ENCODE data around the gene PPA1.
A peak's percentile ranks its signal among the peaks of the same experiment; 100 is the strongest.

Gene PPA1

DNA sequence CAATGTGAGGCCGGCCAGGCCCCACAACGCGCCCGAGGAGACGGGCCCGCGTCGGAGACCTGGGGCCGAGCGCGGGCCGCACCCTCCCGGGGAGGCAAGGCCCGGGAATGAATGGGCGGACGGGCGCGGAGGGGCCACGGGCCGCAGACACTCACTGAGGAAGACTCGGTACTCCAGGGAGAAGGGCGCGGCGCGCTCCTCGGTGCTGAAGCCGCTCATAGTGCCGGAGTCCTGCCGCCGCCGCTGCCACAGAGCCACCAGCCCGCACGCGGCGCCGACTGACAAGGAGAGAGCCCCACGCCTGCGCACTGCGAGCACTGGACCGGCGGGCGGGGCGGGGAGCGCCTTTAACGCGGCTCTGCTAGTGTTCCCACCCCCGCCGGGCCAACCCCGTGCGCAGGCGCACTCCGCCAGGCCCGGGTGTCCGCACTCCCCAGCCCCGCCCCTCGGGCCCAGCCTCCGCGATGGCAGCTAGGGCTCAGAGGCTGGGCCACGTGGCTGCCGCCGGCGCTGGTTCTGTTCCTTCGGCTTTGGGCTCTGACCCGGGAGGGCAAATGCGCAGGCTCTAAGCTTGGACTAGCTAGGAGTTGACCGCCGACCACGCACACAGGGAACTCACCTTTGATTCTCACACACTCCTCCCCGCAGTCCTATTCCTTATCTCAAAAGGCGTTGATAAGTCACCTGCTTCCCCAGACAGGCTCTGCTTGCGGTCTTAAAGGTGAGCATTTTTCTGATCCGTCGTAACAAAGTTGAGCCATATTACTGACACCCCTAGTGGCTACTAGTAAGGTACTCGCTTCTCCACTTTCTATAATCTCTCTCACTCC is at the start of gene PPA1:
Gene PPA1, minus strand, starts transcription at position 321 of the 830 bp plus-strand sequence. Its CDS starts 102 bp downstream, at position 219.
- Histone ChIP-seq H3K4me1 (ENCODE audit: control insufficient read depth, low read depth, low read length) (peaks cover 4% of the 10 kb centered on the region), H3K9me3 (ENCODE audit: control insufficient read depth, low read depth, low read length) (no peaks in the 10 kb centered on the region), H3K36me3 (ENCODE audit: control insufficient read depth, low read depth, low read length) (peaks cover 17% of the 10 kb centered on the region), H3K4me3 (ENCODE audit: low read length) (peak within 1 kb of the TSS; percentile 82), H3K27ac (ENCODE audit: low read length) (no peak within 1 kb of the TSS), H3K9ac (ENCODE audit: low read length) (peak within 1 kb of the TSS; percentile 80), H3K27me3 (ENCODE audit: control insufficient read depth, insufficient read depth, low read length) (no peaks in the 10 kb centered on the region)

DNA sequence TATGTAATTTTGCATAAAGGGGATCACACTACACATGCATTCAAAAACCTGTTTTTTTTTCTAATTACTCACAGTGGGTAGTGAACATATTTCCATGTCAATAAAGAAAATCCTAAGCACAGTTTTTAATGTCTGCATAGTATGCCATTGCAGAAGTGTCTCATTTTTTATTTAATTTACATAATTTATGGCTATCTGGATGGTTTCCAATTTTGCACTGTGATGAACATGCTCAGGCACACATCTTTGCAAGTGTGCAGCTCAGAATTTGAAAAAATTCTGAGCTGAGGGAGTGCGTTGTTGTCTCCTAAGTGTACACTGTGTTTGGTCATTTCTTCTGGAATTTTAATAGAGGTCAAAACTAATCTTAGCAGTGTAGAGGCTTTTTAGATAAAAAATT is 48.4 kb upstream of the PPA1 start:
- Histone ChIP-seq H3K9me3 (ENCODE audit: control insufficient read depth, low read depth, low read length) (no peaks in the 10 kb centered on the region), H3K36me3 (ENCODE audit: control insufficient read depth, low read depth, low read length) (no peaks in the 10 kb centered on the region), H3K27ac (ENCODE audit: low read length) (no peak overlapping the region), H3K4me3 (ENCODE audit: low read length) (no peak overlapping the region), H3K27me3 (ENCODE audit: control insufficient read depth, insufficient read depth, low read length) (peaks cover 46% of the 10 kb centered on the region), H3K4me1 (ENCODE audit: control insufficient read depth, low read depth, low read length) (no peaks in the 10 kb centered on the region), H3K9ac (ENCODE audit: low read length) (no peak overlapping the region)

DNA sequence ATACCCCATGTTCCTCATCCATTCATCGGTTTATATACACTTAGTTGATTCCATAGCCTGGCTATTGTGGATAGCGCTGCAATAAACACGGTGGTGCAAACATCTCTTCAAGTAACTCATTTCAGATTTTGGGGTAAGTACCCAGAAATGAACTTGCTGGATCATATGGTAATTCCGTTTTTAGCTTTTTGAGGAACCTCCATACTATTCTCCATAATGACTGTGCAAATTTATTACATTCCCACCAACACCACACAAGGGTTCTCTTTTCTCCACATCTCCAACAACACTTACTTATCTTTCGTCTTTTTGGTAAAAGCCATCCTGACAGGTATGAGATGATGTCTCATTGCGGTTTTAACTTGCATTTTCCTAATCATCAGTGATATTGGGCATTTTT is 46.9 kb upstream of the PPA1 start:
- no peak overlapping the region for H3K9ac ChIP-seq (ENCODE audit: low read length)
- no peaks in the 10 kb centered on the region for H3K9me3 ChIP-seq (ENCODE audit: control insufficient read depth, low read depth, low read length)
- H3K36me3 ChIP-seq (ENCODE audit: control insufficient read depth, low read depth, low read length) = no peaks in the 10 kb centered on the region
- no peaks in the 10 kb centered on the region for H3K4me1 ChIP-seq (ENCODE audit: control insufficient read depth, low read depth, low read length)
- peaks cover 43% of the 10 kb centered on the region for H3K27me3 ChIP-seq (ENCODE audit: control insufficient read depth, insufficient read depth, low read length)
- no peak overlapping the region for H3K4me3 ChIP-seq (ENCODE audit: low read length)
- H3K27ac ChIP-seq (ENCODE audit: low read length) = no peak overlapping the region

DNA sequence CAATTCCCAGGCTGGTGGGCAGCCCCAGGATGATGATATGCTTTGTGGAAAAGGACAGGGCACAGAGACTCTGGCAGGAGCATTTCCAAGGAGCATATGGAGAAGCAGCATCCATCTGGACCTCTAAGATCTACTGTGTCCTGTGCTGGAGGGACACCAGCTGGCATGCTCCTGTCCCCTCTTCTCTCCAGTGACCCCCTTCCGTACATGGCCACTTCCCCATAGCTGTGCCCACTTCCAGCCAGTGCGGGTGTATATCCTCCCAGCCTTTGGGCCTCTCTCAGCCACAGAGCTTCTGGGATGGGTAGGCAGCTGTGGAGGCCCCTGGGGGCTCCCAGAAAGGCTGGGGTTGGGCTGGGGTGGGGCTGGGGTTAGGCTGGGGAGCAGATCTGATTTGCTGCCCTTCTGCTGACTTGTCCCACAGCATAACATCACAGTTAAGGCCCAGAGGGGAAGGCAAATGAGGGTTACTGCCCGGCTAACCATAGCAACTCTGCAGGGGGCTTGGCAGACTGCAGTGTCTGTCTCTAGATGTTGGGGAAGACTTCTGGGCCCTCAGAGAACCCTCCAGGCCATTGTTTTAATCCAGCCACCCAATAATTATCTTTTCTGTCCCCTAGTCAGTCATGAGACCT is 44.3 kb upstream of the PPA1 start:
- no peak overlapping the region for H3K4me3 ChIP-seq (ENCODE audit: low read length)
- H3K36me3 ChIP-seq (ENCODE audit: control insufficient read depth, low read depth, low read length) = no peaks in the 10 kb centered on the region
- H3K9me3 ChIP-seq (ENCODE audit: control insufficient read depth, low read depth, low read length) = no peaks in the 10 kb centered on the region
- H3K4me1 ChIP-seq (ENCODE audit: control insufficient read depth, low read depth, low read length) = peaks cover 8% of the 10 kb centered on the region
- H3K9ac ChIP-seq (ENCODE audit: low read length) = no peak overlapping the region
- no peak overlapping the region for H3K27ac ChIP-seq (ENCODE audit: low read length)
- peaks cover 18% of the 10 kb centered on the region for H3K27me3 ChIP-seq (ENCODE audit: control insufficient read depth, insufficient read depth, low read length)

- Histone ChIP-seq H3K9ac (ENCODE audit: low read length) (no peak overlapping the region), H3K27me3 (ENCODE audit: control insufficient read depth, insufficient read depth, low read length) (no peaks in the 10 kb centered on the region), H3K9me3 (ENCODE audit: control insufficient read depth, low read depth, low read length) (no peaks in the 10 kb centered on the region), H3K27ac (ENCODE audit: low read length) (no peak overlapping the region), H3K4me3 (ENCODE audit: low read length) (no peak overlapping the region), H3K4me1 (ENCODE audit: control insufficient read depth, low read depth, low read length) (peaks cover 8% of the 10 kb centered on the region), H3K36me3 (ENCODE audit: control insufficient read depth, low read depth, low read length) (no peaks in the 10 kb centered on the region)
Observed at GRCh38 chr10:70274643-70275042, 41.4 kb upstream of the PPA1 start.

DNA sequence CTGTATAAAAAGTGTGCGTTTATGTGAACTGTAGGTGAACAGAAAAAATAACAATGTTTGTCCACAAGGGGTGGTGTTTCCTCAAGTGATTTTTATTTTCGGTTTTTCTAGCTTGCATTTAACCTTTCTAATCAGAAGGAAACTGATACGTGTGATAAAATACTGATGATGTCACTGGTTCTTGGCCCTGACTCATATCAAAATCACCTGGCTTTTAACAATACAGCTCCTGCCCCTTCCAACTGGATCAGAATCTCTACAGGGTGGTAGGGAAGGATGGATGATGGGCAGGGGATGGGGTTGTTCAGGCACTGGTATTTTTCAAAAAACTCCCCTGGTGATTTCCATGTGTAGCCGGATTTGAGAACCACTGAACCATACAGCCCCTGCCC is 39.7 kb upstream of the PPA1 start:
- H3K9ac ChIP-seq (ENCODE audit: low read length) = no peak overlapping the region
- H3K9me3 ChIP-seq (ENCODE audit: control insufficient read depth, low read depth, low read length) = no peaks in the 10 kb centered on the region
- H3K4me1 ChIP-seq (ENCODE audit: control insufficient read depth, low read depth, low read length) = peaks cover 8% of the 10 kb centered on the region
- no peaks in the 10 kb centered on the region for H3K27me3 ChIP-seq (ENCODE audit: control insufficient read depth, insufficient read depth, low read length)
- no peaks in the 10 kb centered on the region for H3K36me3 ChIP-seq (ENCODE audit: control insufficient read depth, low read depth, low read length)
- H3K27ac ChIP-seq (ENCODE audit: low read length) = no peak overlapping the region
- H3K4me3 ChIP-seq (ENCODE audit: low read length) = no peak overlapping the region

GRCh38 chr10:70271996-70272924 is 39.0 kb upstream of the PPA1 start:
- H3K27me3 ChIP-seq (ENCODE audit: control insufficient read depth, insufficient read depth, low read length) = no peaks in the 10 kb centered on the region
- H3K4me1 ChIP-seq (ENCODE audit: control insufficient read depth, low read depth, low read length) = peaks cover 8% of the 10 kb centered on the region
- no peak overlapping the region for H3K4me3 ChIP-seq (ENCODE audit: low read length)
- H3K36me3 ChIP-seq (ENCODE audit: control insufficient read depth, low read depth, low read length) = no peaks in the 10 kb centered on the region
- no peak overlapping the region for H3K9ac ChIP-seq (ENCODE audit: low read length)
- H3K9me3 ChIP-seq (ENCODE audit: control insufficient read depth, low read depth, low read length) = no peaks in the 10 kb centered on the region
- H3K27ac ChIP-seq (ENCODE audit: low read length) = no peak overlapping the region

DNA sequence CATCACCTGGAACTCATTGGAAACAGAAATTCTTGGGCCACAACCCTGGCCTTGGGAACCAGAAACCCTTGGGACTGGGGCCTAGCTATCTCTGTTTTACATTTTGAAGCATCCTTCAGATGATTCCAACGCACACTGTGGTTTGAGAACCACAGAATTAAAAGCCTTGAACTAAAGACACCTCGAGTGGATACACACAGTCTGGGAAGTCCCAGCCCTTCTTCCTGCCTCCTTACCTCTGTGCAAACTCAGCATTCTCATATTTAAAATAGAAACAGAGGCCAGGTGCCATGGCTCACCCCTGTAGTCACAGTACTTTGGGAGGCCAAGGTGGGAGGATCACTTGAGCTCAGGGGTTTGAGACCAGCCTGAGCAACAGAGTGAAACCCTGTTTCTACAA is 37.7 kb upstream of the PPA1 start:
- Histone ChIP-seq H3K9ac (ENCODE audit: low read length) (no peak overlapping the region), H3K4me3 (ENCODE audit: low read length) (no peak overlapping the region), H3K9me3 (ENCODE audit: control insufficient read depth, low read depth, low read length) (no peaks in the 10 kb centered on the region), H3K4me1 (ENCODE audit: control insufficient read depth, low read depth, low read length) (peaks cover 8% of the 10 kb centered on the region), H3K27me3 (ENCODE audit: control insufficient read depth, insufficient read depth, low read length) (no peaks in the 10 kb centered on the region), H3K36me3 (ENCODE audit: control insufficient read depth, low read depth, low read length) (no peaks in the 10 kb centered on the region), H3K27ac (ENCODE audit: low read length) (no peak overlapping the region)

GRCh38 chr10:70269741-70270140 is 36.5 kb upstream of the PPA1 start:
- Histone ChIP-seq H3K36me3 (ENCODE audit: control insufficient read depth, low read depth, low read length) (no peaks in the 10 kb centered on the region), H3K4me1 (ENCODE audit: control insufficient read depth, low read depth, low read length) (peaks cover 8% of the 10 kb centered on the region)

GRCh38 chr10:70268376-70268775 is 35.1 kb upstream of the PPA1 start:
- Histone ChIP-seq H3K36me3 (ENCODE audit: control insufficient read depth, low read depth, low read length) (no peaks in the 10 kb centered on the region), H3K27me3 (ENCODE audit: control insufficient read depth, insufficient read depth, low read length) (no peaks in the 10 kb centered on the region), H3K27ac (ENCODE audit: low read length) (no peak overlapping the region), H3K4me1 (ENCODE audit: control insufficient read depth, low read depth, low read length) (peaks cover 8% of the 10 kb centered on the region), H3K9ac (ENCODE audit: low read length) (no peak overlapping the region), H3K4me3 (ENCODE audit: low read length) (no peak overlapping the region), H3K9me3 (ENCODE audit: control insufficient read depth, low read depth, low read length) (no peaks in the 10 kb centered on the region)

More at GRCh38 chr10:70269741-70270140, 36.5 kb upstream of the PPA1 start:
- Histone ChIP-seq H3K27ac (ENCODE audit: low read length) (no peak overlapping the region), H3K9ac (ENCODE audit: low read length) (no peak overlapping the region), H3K9me3 (ENCODE audit: control insufficient read depth, low read depth, low read length) (no peaks in the 10 kb centered on the region), H3K4me3 (ENCODE audit: low read length) (no peak overlapping the region), H3K27me3 (ENCODE audit: control insufficient read depth, insufficient read depth, low read length) (no peaks in the 10 kb centered on the region)

GRCh38 chr10:70267161-70267933 is 34.1 kb upstream of the PPA1 start:
- Histone ChIP-seq H3K9me3 (ENCODE audit: control insufficient read depth, low read depth, low read length) (no peaks in the 10 kb centered on the region), H3K4me1 (ENCODE audit: control insufficient read depth, low read depth, low read length) (no peaks in the 10 kb centered on the region), H3K27me3 (ENCODE audit: control insufficient read depth, insufficient read depth, low read length) (no peaks in the 10 kb centered on the region), H3K9ac (ENCODE audit: low read length) (no peak overlapping the region), H3K4me3 (ENCODE audit: low read length) (no peak overlapping the region), H3K36me3 (ENCODE audit: control insufficient read depth, low read depth, low read length) (no peaks in the 10 kb centered on the region), H3K27ac (ENCODE audit: low read length) (no peak overlapping the region)
